Mucosa of descending colon (tissue), 3 donors: Measurements from ENCODE around the gene SPSB4. TPM values are rescaled to one million over a fixed set of nuclear protein-coding genes. Genes with fewer than 3 reads are reported as not detected.

Experiments
- ATAC-seq: fragments of 200-7000 bp; cut with Tn5 transposase; one replicate; pipeline ENCODE4 v1.9.1; 2020; ENCODE audit warnings: mild to moderate bottlenecking, moderate library complexity
- DNase-seq, 3 donors: peaks; one replicate each; pipeline ENCODE4 v3.0.0-alpha.2; 2020
- H3K36me3 ChIP-seq: fragments of 200-600 bp; one replicate; pipeline ENCODE4 v1.8.0; 2021; ENCODE audit warnings: low read depth, mild to moderate bottlenecking
- H3K4me1 ChIP-seq: fragments of 200-600 bp; one replicate; pipeline ENCODE4 v1.8.0; 2021; ENCODE audit warnings: low read depth, mild to moderate bottlenecking
- H3K4me3 ChIP-seq: fragments of 200-600 bp; one replicate; pipeline ENCODE4 v1.8.0; 2021; ENCODE audit warnings: mild to moderate bottlenecking
- H3K9me3 ChIP-seq: fragments of 200-600 bp; one replicate; pipeline ENCODE4 v1.8.0; 2021; ENCODE audit warnings: mild to moderate bottlenecking
- intact Hi-C, 2 donors: fragments of 100-400 bp; cut with DNase I in 1 of 2; cut with micrococcal nuclease in 1 of 2; formaldehyde crosslinking; loops; one replicate each; pipeline versions ENCODE4 v1.11.0 to v1.11.1; 2022; cut with DNase I, micrococcal nuclease
- total RNA-seq, 3 donors: library from RNA; stranded (reverse); fragmentation: NEBNext Ultra II Directional in 2 of 3; extraction: Animal tissue kit (Norgen Biotek cat#: 25700) in 2 of 3; gene quantifications; one replicate each; pipeline versions ENCODE4 v1.2.1 to v1.2.4, GENCODE V29; 2021 to 2023
- TF ChIP-seq, protein P1 (sequence below): fragments of 200-600 bp; IDR thresholded peaks from one replicate; pipeline ENCODE4 v1.8.0; 2022; ENCODE audit warnings: antibody characterized with exemption, mild to moderate bottlenecking
- donor health status: DM: no; HTN: no; CAD: no; lungs with moderate emphysema.
- donor health status: DM: no; HTN: no; CAD: no.
- donor health status: DM: no; HTN: yes; CAD: no.

SPSB4 gene
- total RNA-seq, 3 donors from 2014 or later = 0.10 to 0.85 (median 0.17) TPM

- Histone ChIP-seq H3K36me3 (no peaks in the 10 kb centered on the region), H3K4me1 (no peaks in the 10 kb centered on the region), H3K9me3 (no peaks in the 10 kb centered on the region), H3K4me3 (no peak overlapping the region)
- intact Hi-C loops = no loop called here
- TF ChIP-seq, protein P1, sequence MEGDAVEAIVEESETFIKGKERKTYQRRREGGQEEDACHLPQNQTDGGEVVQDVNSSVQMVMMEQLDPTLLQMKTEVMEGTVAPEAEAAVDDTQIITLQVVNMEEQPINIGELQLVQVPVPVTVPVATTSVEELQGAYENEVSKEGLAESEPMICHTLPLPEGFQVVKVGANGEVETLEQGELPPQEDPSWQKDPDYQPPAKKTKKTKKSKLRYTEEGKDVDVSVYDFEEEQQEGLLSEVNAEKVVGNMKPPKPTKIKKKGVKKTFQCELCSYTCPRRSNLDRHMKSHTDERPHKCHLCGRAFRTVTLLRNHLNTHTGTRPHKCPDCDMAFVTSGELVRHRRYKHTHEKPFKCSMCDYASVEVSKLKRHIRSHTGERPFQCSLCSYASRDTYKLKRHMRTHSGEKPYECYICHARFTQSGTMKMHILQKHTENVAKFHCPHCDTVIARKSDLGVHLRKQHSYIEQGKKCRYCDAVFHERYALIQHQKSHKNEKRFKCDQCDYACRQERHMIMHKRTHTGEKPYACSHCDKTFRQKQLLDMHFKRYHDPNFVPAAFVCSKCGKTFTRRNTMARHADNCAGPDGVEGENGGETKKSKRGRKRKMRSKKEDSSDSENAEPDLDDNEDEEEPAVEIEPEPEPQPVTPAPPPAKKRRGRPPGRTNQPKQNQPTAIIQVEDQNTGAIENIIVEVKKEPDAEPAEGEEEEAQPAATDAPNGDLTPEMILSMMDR = no peak
- DNase-seq = no peak
- ATAC-seq = no peak
Observed at GRCh38 chr3:141078200-141078599, 27.1 kb downstream of the SPSB4 start.

DNA sequence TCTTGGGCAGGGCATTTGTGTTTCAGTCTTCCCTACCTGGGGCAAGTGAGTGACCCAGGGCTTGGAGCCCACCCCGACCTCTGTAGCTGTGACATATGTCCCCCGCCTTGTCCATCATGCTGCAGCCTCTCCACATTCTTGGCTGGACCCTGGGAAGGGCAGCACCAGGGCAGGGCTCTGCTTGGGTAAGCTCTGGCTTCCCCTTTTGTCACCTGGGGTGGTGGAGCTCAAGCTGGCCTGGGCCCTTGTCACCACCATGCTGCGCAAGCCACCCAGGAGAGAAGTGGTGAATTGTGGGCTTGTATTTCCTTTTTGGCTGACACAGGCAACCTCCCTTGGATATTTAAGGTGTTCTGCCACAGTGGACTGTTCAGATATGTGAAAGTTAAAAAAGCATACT lies 29.3 kb downstream of the SPSB4 start:
- H3K4me3 ChIP-seq = no peak overlapping the region
- no peaks in the 10 kb centered on the region for H3K4me1 ChIP-seq
- no peak for DNase-seq
- H3K36me3 ChIP-seq = no peaks in the 10 kb centered on the region
- no peak for ATAC-seq
- intact Hi-C loops = no loop called here
- TF ChIP-seq, protein P1 = no peak
- H3K9me3 ChIP-seq = no peaks in the 10 kb centered on the region

- H3K4me1 ChIP-seq = no peaks in the 10 kb centered on the region
- intact Hi-C loops = no loop called here
- no peaks in the 10 kb centered on the region for H3K36me3 ChIP-seq
- no peaks in the 10 kb centered on the region for H3K9me3 ChIP-seq
- H3K4me3 ChIP-seq = no peak overlapping the region
- ATAC-seq (no peak), DNase-seq (no peak)
- TF ChIP-seq, protein P1 = no peak
Observed at GRCh38 chr3:141081141-141081795, 30.1 kb downstream of the SPSB4 start.

- intact Hi-C loops = no loop called here
- TF ChIP-seq, protein P1 = no peak
- Histone ChIP-seq H3K36me3 (no peaks in the 10 kb centered on the region), H3K4me3 (no peak overlapping the region), H3K4me1 (no peaks in the 10 kb centered on the region), H3K9me3 (no peaks in the 10 kb centered on the region)
- DNase-seq = no peak
- ATAC-seq = no peak
Observed at GRCh38 chr3:141082064-141082463, 30.9 kb downstream of the SPSB4 start.

- intact Hi-C loops = no loop called here
- Histone ChIP-seq H3K4me3 (no peak overlapping the region), H3K4me1 (no peaks in the 10 kb centered on the region), H3K9me3 (no peaks in the 10 kb centered on the region), H3K36me3 (no peaks in the 10 kb centered on the region)
- DNase-seq = no peak
- TF ChIP-seq, protein P1 = no peak
- ATAC-seq = no peak
Observed at GRCh38 chr3:141083226-141083625, 32.1 kb downstream of the SPSB4 start.
